Motor neuron (in vitro differentiated cells): ENCODE results near the gene NRCAM. TPM values are rescaled to one million over a fixed set of nuclear protein-coding genes. Genes with fewer than 3 reads are reported as not detected.
A peak's percentile ranks its signal among the peaks of the same experiment; 100 is the strongest.

Experiments used
- ATAC-seq, 8 experiments: fragments of 200-7000 bp; cut with Tn5 transposase; replicated peaks in 6 of 8; 2 replicates each; pipeline ENCODE4 v1.8.0; 2021; ENCODE audit warnings: mild to moderate bottlenecking in 8 of 8, moderate library complexity in 8 of 8
- H3K27ac ChIP-seq, 2 donors: fragments of 250-450 bp; sonication (Bioruptor Pico); 2 replicates each; pipeline ENCODE4 v1.9.0; 2021; ENCODE audit warnings: antibody characterized with exemption in 2 of 2, mild to moderate bottlenecking in 2 of 2, moderate library complexity in 1 of 2
- H3K4me1 ChIP-seq, 2 donors: fragments of 250-450 bp; sonication (Bioruptor Pico); replicated peaks in 1 of 2; 2 replicates each; pipeline ENCODE4 v1.6.1; 2021; ENCODE audit warnings: antibody characterized with exemption in 2 of 2, mild to moderate bottlenecking in 2 of 2, moderate library complexity in 1 of 2
- H3K4me3 ChIP-seq, 5 donors: fragments of 250-450 bp; sonication (Bioruptor Pico); 2 replicates each; pipeline ENCODE4 v1.9.0; 2021; ENCODE audit warnings: antibody characterized with exemption in 5 of 5, mild to moderate bottlenecking in 5 of 5, moderate library complexity in 4 of 5
- WGBS, 10 experiments: fragments of 450-650 bp; shearing (Covaris generic); methylation state at CpG; one replicate each; pipeline ENCODE4 v1.0.0; 2022; 5-methylcytosine and 5-hydroxymethylcytosine counted together
- in situ Hi-C, 9 experiments: fragments of 400-800 bp; cut with MboI; loops; one replicate each; pipeline ENCODE4 v1.15.0; 2021; ENCODE audit warnings: low sequenced_read_pairs in 9 of 9, low pct_unique_long_range_greater_than_20kb in 2 of 9; ENCODE audit not compliant: unreplicated experiment in 9 of 9
- total RNA-seq, 8 experiments: library from RNA; unstranded; fragments of 300-600 nt; gene quantifications; 2 replicates each; pipeline versions ENCODE4 v1.2.3 to v1.2.4, GENCODE V29; 2022

The NRCAM gene
- total RNA-seq, 8 experiments from 2014 or later = 2.8 to 81.9 (median 53.8) TPM

- WGBS, 10 experiments = 67 to 100% (median 82%) methylated on average over 1 of the region's 1 CpG; no CpG with 5 or more reads in 6 of the 10 experiments
- in situ Hi-C loops = no loop called here
- no peak overlapping the region for H3K4me3 ChIP-seq
- H3K27ac ChIP-seq = no peak overlapping the region
- H3K4me1 ChIP-seq = peaks cover 16 to 25% of the 10 kb centered on the region in 2 donors
- ATAC-seq = no peak
Observed at GRCh38 chr7:108316708-108317107, 139.5 kb downstream of the NRCAM start.

DNA sequence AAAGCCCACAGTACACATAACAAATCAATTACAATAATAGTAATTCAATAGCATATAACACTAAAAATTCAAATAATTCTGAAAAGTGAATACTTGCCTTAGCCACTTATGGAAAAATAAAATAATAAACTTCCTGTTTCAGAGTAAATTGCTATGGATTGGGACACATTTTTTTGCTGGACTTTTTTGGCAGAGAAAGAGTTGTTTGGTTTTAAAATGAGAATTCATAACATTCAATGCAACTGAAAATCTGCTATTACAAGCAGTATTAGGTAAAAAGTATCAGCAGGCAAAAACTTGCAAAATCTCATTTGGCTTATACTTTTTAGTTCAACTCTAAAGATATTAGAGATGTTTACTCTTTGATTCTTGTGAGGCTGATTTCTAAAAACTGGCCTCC is 141.7 kb downstream of the NRCAM start:
- Histone ChIP-seq H3K4me1 (peaks cover 24 to 42% of the 10 kb centered on the region in 2 donors), H3K4me3 (no peak overlapping the region), H3K27ac (no peak overlapping the region)
- no peak for ATAC-seq
- in situ Hi-C loops = no loop called here

- no peak for ATAC-seq
- in situ Hi-C loops = no loop called here
- H3K4me3 ChIP-seq = no peak overlapping the region
- H3K27ac ChIP-seq = no peak overlapping the region
- peaks cover 29 to 47% of the 10 kb centered on the region in 2 donors for H3K4me1 ChIP-seq
- WGBS, 10 experiments = 20 to 100% (median 73%) methylated on average over 1 to 2 of the region's 2 CpGs; no CpG with 5 or more reads in 2 of the 10 experiments
Observed at GRCh38 chr7:108314049-108314448, 142.2 kb downstream of the NRCAM start.

GRCh38 chr7:108313086-108313485 is 143.2 kb downstream of the NRCAM start:
- peaks cover 39 to 57% of the 10 kb centered on the region in 2 donors for H3K4me1 ChIP-seq
- H3K4me3 ChIP-seq = no peak overlapping the region
- ATAC-seq = no peak
- in situ Hi-C loops = no loop called here
- WGBS, 10 experiments = 29 to 78% (median 62%) methylated on average over 1 to 3 of the region's 3 CpGs; no CpG with 5 or more reads in 1 of the 10 experiments
- H3K27ac ChIP-seq = no peak overlapping the region

GRCh38 chr7:108311446-108312168 is 144.6 kb downstream of the NRCAM start:
- WGBS, 10 experiments = 81 to 100% (median 96%) methylated on average over 3 of the region's 3 CpGs
- no peak for ATAC-seq

GRCh38 chr7:108310351-108310750 is 145.9 kb downstream of the NRCAM start:
- in situ Hi-C loops = no loop called here
- whole genome bisulfite sequencing, 10 experiments = 0 to 60% (median 20%) methylated on average over 1 to 2 of the region's 2 CpGs; no CpG with 5 or more reads in 1 of the 10 experiments
- ATAC-seq = peak in 3 of 8 experiments; percentile 15 to 28 (median 23)
- Histone ChIP-seq H3K27ac (no peak overlapping the region), H3K4me1 (peaks cover 60 to 74% of the 10 kb centered on the region in 2 donors), H3K4me3 (no peak overlapping the region)

More at GRCh38 chr7:108311446-108312168, 144.6 kb downstream of the NRCAM start:
- no peak overlapping the region for H3K4me3 ChIP-seq
- H3K4me1 ChIP-seq = peaks cover 54 to 72% of the 10 kb centered on the region in 2 donors
- in situ Hi-C loops = no loop called here
- no peak overlapping the region for H3K27ac ChIP-seq

GRCh38 chr7:108308903-108309302 is 147.3 kb downstream of the NRCAM start:
- peak overlapping the region; percentile 59 to 83 for H3K27ac ChIP-seq
- in situ Hi-C loops = no loop called here
- peak; percentile 69 to 85 (median 80) for ATAC-seq
- whole genome bisulfite sequencing, 10 experiments = 0 to 33% (median 20%) methylated on average over 1 of the region's 2 CpGs; no CpG with 5 or more reads in 5 of the 10 experiments
- no peak overlapping the region for H3K4me3 ChIP-seq
- H3K4me1 ChIP-seq = peaks cover 61 to 69% of the 10 kb centered on the region in 2 donors

DNA sequence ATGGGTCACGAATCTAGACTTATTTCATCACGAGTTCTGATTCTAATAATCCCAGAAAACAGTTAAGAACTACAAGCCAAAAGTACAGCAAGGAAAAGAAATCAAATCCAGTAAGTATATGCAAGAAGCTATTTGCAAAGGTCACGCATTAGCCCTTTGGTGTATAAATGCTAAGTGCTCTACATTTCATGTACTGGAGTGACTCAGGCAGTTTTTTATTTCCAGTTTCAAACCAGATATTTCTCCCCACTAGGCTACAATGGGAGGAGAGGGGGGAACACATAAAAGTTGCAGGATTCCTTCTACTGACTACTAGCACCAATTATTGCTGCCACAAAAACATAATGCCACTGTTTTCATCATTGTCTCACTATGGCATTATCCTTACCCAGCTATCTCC is 148.0 kb downstream of the NRCAM start:
- peak overlapping the region; percentile 59 to 83 for H3K27ac ChIP-seq
- WGBS, 10 experiments = 38 to 100% (median 85%) methylated on average over 1 to 3 of the region's 3 CpGs
- no peak overlapping the region for H3K4me3 ChIP-seq
- H3K4me1 ChIP-seq = peaks cover 61 to 64% of the 10 kb centered on the region in 2 donors
- in situ Hi-C loops = no loop called here
- ATAC-seq = peak; percentile 2 to 80 (median 38)

- Histone ChIP-seq H3K4me1 (peaks cover 54 to 58% of the 10 kb centered on the region in 2 donors), H3K4me3 (no peak overlapping the region), H3K27ac (peak overlapping the region; percentile 59 to 83)
- ATAC-seq = peak in 7 of 8 experiments; percentile 7 to 40 (median 37)
- 40 to 100% (median 51%) methylated on average over 1 to 2 of the region's 2 CpGs; no CpG with 5 or more reads in 3 of the 10 experiments for WGBS, 10 experiments
- in situ Hi-C loops = no loop called here
Observed at GRCh38 chr7:108307595-108307994, 148.6 kb downstream of the NRCAM start.

GRCh38 chr7:108307194-108307593 is 149.0 kb downstream of the NRCAM start:
- no peak overlapping the region for H3K4me3 ChIP-seq
- in situ Hi-C loops = no loop called here
- peak in 5 of 8 experiments; percentile 57 to 69 (median 65) for ATAC-seq
- 0 to 82% (median 27%) methylated on average over 1 to 6 of the region's 6 CpGs; no CpG with 5 or more reads in 1 of the 10 experiments for WGBS, 10 experiments
- peaks cover 50 to 54% of the 10 kb centered on the region in 2 donors for H3K4me1 ChIP-seq
- H3K27ac ChIP-seq = peak overlapping the region in 1 of 2 donors; percentile 83

GRCh38 chr7:108303332-108303731 is 152.9 kb downstream of the NRCAM start:
- Histone ChIP-seq H3K27ac (no peak overlapping the region), H3K4me3 (no peak overlapping the region), H3K4me1 (peaks cover 28 to 34% of the 10 kb centered on the region in 2 donors)
- no peak for ATAC-seq
- in situ Hi-C loops = no loop called here
- WGBS, 10 experiments = 63 to 100% (median 100%) methylated on average over 1 to 3 of the region's 3 CpGs; no CpG with 5 or more reads in 2 of the 10 experiments

- Histone ChIP-seq H3K27ac (no peak overlapping the region), H3K4me1 (peaks cover 8 to 15% of the 10 kb centered on the region in 2 donors), H3K4me3 (no peak overlapping the region)
- no peak for ATAC-seq
- WGBS, 10 experiments = 86 to 100% (median 91%) methylated on average over 2 of the region's 2 CpGs; no CpG with 5 or more reads in 4 of the 10 experiments
- in situ Hi-C loops = no loop called here
Observed at GRCh38 chr7:108301387-108301786, 154.8 kb downstream of the NRCAM start.

GRCh38 chr7:108299251-108299973 is 156.8 kb downstream of the NRCAM start:
- H3K27ac ChIP-seq = no peak overlapping the region
- WGBS, 10 experiments = 35 to 70% (median 53%) methylated on average over 1 to 8 of the region's 8 CpGs
- ATAC-seq = peak in 5 of 8 experiments; percentile 43 to 75 (median 70)
- H3K4me1 ChIP-seq = peaks cover 6 to 15% of the 10 kb centered on the region in 2 donors
- H3K4me3 ChIP-seq = no peak overlapping the region
- in situ Hi-C loops = no loop called here
